Caco-2 (cell line): ENCODE data around the gene ATIC. TPM values are rescaled to one million over a fixed set of nuclear protein-coding genes. Genes with fewer than 3 reads are reported as not detected.

Experiments used
- BruUV-seq: library from RNA; stranded (reverse); fragments of 400-500 nt; replicated peaks from 2 replicates; lab custom pipeline; 2021; lab: Mats Ljungman, UMichigan
- CTCF ChIA-PET: fragments of 300-600 bp; sonication (Branson Sonifier 250); formaldehyde crosslinking; loops from one replicate; lab custom pipeline; 2022; ENCODE audit warnings: antibody characterized with exemption; lab: Charles Lee
- POLR2A ChIA-PET: fragments of 300-600 bp; sonication (Branson Sonifier 250); formaldehyde crosslinking; loops from one replicate; lab custom pipeline; 2022; ENCODE audit warnings: antibody characterized with exemption; lab: Charles Lee
- DNase-seq, 2 experiments: peaks; one replicate each; pipeline versions ENCODE4 v3.0.0 to v3.0.0-alpha.2; 2020 to 2022
- H3K27me3 ChIP-seq: replicated peaks from 2 replicates; pipeline ENCODE4 v1.6.0; 2011; ENCODE audit warnings: low read length; ENCODE audit not compliant: control insufficient read depth, insufficient read depth
- H3K36me3 ChIP-seq: 2 replicates; pipeline ENCODE4 v1.5.1; 2011; ENCODE audit warnings: low read length; ENCODE audit not compliant: control insufficient read depth, insufficient read depth
- H3K4me1 ChIP-seq: fragments of 250-450 bp; sonication (Bioruptor Pico); 2 replicates; pipeline ENCODE4 v1.5.1; 2020; ENCODE audit warnings: mild to moderate bottlenecking
- H3K4me3 ChIP-seq: 2 replicates; pipeline ENCODE4 v1.5.1; 2011; ENCODE audit warnings: low read depth, mild to moderate bottlenecking, control low read depth, low read length
- H3K9me3 ChIP-seq: fragments of 250-450 bp; sonication (Bioruptor Pico); 2 replicates; pipeline ENCODE4 v1.5.1; 2020; ENCODE audit warnings: mild to moderate bottlenecking, moderate library complexity
- H3K27ac Mint-ChIP-seq: one replicate; pipeline ENCODE4 v1.8.0; 2022; ENCODE audit warnings: mixed read lengths; ENCODE audit not compliant: unreplicated experiment
- H3K27me3 Mint-ChIP-seq: one replicate; pipeline ENCODE4 v1.8.0; 2022; ENCODE audit warnings: mixed read lengths; ENCODE audit not compliant: insufficient read depth, unreplicated experiment
- H3K36me3 Mint-ChIP-seq: one replicate; pipeline ENCODE4 v1.8.0; 2022; ENCODE audit warnings: mild to moderate bottlenecking, mixed read lengths; ENCODE audit not compliant: insufficient read depth, unreplicated experiment
- H3K4me1 Mint-ChIP-seq: one replicate; pipeline ENCODE4 v1.8.0; 2022; ENCODE audit warnings: low read depth, mixed read lengths; ENCODE audit not compliant: unreplicated experiment
- H3K4me3 Mint-ChIP-seq: one replicate; pipeline ENCODE4 v1.8.0; 2022; ENCODE audit warnings: mild to moderate bottlenecking, moderate library complexity, mixed read lengths; ENCODE audit not compliant: unreplicated experiment
- H3K9me3 Mint-ChIP-seq: one replicate; pipeline ENCODE4 v1.8.0; 2022; ENCODE audit warnings: mixed read lengths; ENCODE audit not compliant: unreplicated experiment
- CTCF ChIP-seq, 2 experiments: fragments of 200-600 bp in 1 of 2; IDR thresholded peaks; 1 replicate in 1 of 2; 2 replicates in 1 of 2; pipeline versions ENCODE4 v1.5.1 to v1.8.0; 2011 to 2022; ENCODE audit warnings: antibody characterized with exemption in 1 of 2, control low read depth in 1 of 2, inconsistent platforms in 1 of 2, low read depth in 1 of 2, low read length in 1 of 2, mild to moderate bottlenecking in 1 of 2, moderate library complexity in 1 of 2; ENCODE audit not compliant: insufficient read depth in 1 of 2, severe bottlenecking in 1 of 2, unreplicated experiment in 1 of 2
- intact Hi-C: fragments of 100-400 bp; cut with micrococcal nuclease; formaldehyde crosslinking; loops from one replicate; pipeline ENCODE4 v1.10.0; 2022; ENCODE audit not compliant: unreplicated experiment
- total RNA-seq: library from RNA; stranded (reverse); gene quantifications from 2 replicates; pipeline ENCODE4 v1.2.3, GENCODE V29; 2022

The ATIC gene
- total RNA-seq, 1 experiment from 2014 or later = 318 TPM

- DNase-seq = no peak
- TF ChIP-seq CTCF (IDR thresholded peaks at IDR 0.05; ENCODE audit: insufficient read depth in 1 of 2, low read depth in 1 of 2, low read length in 1 of 2, severe bottlenecking in 1 of 2, unreplicated experiment in 1 of 2) = no peak
- POLR2A ChIA-PET = no interaction called here
- H3K36me3 Mint-ChIP-seq = peaks cover 100% of the 10 kb centered on the region
- no peak overlapping the region for H3K27ac Mint-ChIP-seq
- H3K27me3 Mint-ChIP-seq = no peaks in the 10 kb centered on the region
- Histone ChIP-seq H3K36me3 (peaks cover 16% of the 10 kb centered on the region), H3K4me3 (no peak overlapping the region), H3K9me3 (no peaks in the 10 kb centered on the region), H3K27me3 (no peaks in the 10 kb centered on the region), H3K4me1 (no peaks in the 10 kb centered on the region)
- intact Hi-C loops = no loop called here
- H3K4me3 Mint-ChIP-seq = no peak overlapping the region
- no peaks in the 10 kb centered on the region for H3K4me1 Mint-ChIP-seq
- CTCF ChIA-PET = no interaction called here
- BruUV-seq = no TSS peak
- H3K9me3 Mint-ChIP-seq = no peaks in the 10 kb centered on the region
These were observed 67.2 kb downstream of the ATIC start for GRCh38 chr2:215379039-215379438.

- Mint-ChIP-seq H3K27me3 (no peaks in the 10 kb centered on the region), H3K9me3 (no peaks in the 10 kb centered on the region), H3K27ac (no peak overlapping the region), H3K4me3 (no peak overlapping the region), H3K36me3 (peaks cover 100% of the 10 kb centered on the region), H3K4me1 (no peaks in the 10 kb centered on the region)
- Histone ChIP-seq H3K36me3 (peaks cover 14% of the 10 kb centered on the region), H3K9me3 (no peaks in the 10 kb centered on the region), H3K4me1 (no peaks in the 10 kb centered on the region), H3K27me3 (no peaks in the 10 kb centered on the region), H3K4me3 (no peak overlapping the region)
- DNase-seq = no peak
- CTCF ChIA-PET = interaction anchor here (0.9 kb wide), 1 partner anchor 551 kb away, joined by 3 read pairs; no protein-coding TSS in a partner anchor
- TF ChIP-seq CTCF (IDR thresholded peaks at IDR 0.05; ENCODE audit: insufficient read depth in 1 of 2, low read depth in 1 of 2, low read length in 1 of 2, severe bottlenecking in 1 of 2, unreplicated experiment in 1 of 2) = no peak
- POLR2A ChIA-PET = no interaction called here
- no TSS peak for BruUV-seq
- intact Hi-C loops = no loop called here
These were observed 68.1 kb downstream of the ATIC start for GRCh38 chr2:215379948-215380347.

GRCh38 chr2:215380699-215381098 is 68.8 kb downstream of the ATIC start:
- H3K27me3 Mint-ChIP-seq = no peaks in the 10 kb centered on the region

More at GRCh38 chr2:215380699-215381098, 68.8 kb downstream of the ATIC start:
- no peaks in the 10 kb centered on the region for H3K9me3 ChIP-seq
- H3K4me3 ChIP-seq = no peak overlapping the region
- H3K4me3 Mint-ChIP-seq = no peak overlapping the region
- no peak for TF ChIP-seq CTCF (IDR thresholded peaks at IDR 0.05; ENCODE audit: insufficient read depth in 1 of 2, low read depth in 1 of 2, low read length in 1 of 2, severe bottlenecking in 1 of 2, unreplicated experiment in 1 of 2)
- H3K4me1 Mint-ChIP-seq = no peaks in the 10 kb centered on the region
- H3K36me3 Mint-ChIP-seq = peaks cover 100% of the 10 kb centered on the region
- H3K27ac Mint-ChIP-seq = peak overlapping the region; percentile 63
- BruUV-seq = no TSS peak
- H3K4me1 ChIP-seq = no peaks in the 10 kb centered on the region
- ChIA-PET CTCF (interaction anchor here (0.9 kb wide), 1 partner anchor 551 kb away, joined by 3 read pairs; no protein-coding TSS in a partner anchor), POLR2A (no interaction called here)
- no peaks in the 10 kb centered on the region for H3K27me3 ChIP-seq
- intact Hi-C loops = no loop called here
- DNase-seq = no peak
- H3K9me3 Mint-ChIP-seq = no peaks in the 10 kb centered on the region
- H3K36me3 ChIP-seq = peaks cover 14% of the 10 kb centered on the region
